Ovary (tissue), 9 donors: Measurements from ENCODE around the gene SAMD4A. TPM values are rescaled to one million over a fixed set of nuclear protein-coding genes. Genes with fewer than 3 reads are reported as not detected.

Source experiments
- DNase-seq, 5 donors: peaks; one replicate each; pipeline ENCODE4 v3.0.0-alpha.2; 2019 to 2020
- H3K27ac ChIP-seq, 2 donors: fragments of 200-600 bp; one replicate each; pipeline versions ENCODE4 v1.5.1 to v1.8.0; 2019 to 2022
- H3K27me3 ChIP-seq: fragments of 200-600 bp; one replicate; pipeline ENCODE4 v1.8.0; 2022
- H3K36me3 ChIP-seq: fragments of 200-600 bp; sonication (generic); one replicate; pipeline ENCODE4 v1.5.1; 2019
- H3K4me1 ChIP-seq: one replicate; pipeline ENCODE4 v1.8.1; 2013; ENCODE audit warnings: mild to moderate bottlenecking, moderate library complexity; ENCODE audit not compliant: insufficient read depth
- H3K4me3 ChIP-seq: fragments of 200-600 bp; sonication (generic); one replicate; pipeline ENCODE4 v1.5.1; 2017
- H3K9me3 ChIP-seq, 2 donors: fragments of 200-600 bp in 1 of 2; sonication (generic) in 1 of 2; one replicate each; pipeline versions ENCODE4 v1.5.1 to v1.8.1; 2013 to 2019; ENCODE audit warnings: mild to moderate bottlenecking in 1 of 2, moderate library complexity in 1 of 2
- CTCF ChIP-seq, 3 donors: fragments of 450-650 bp in 2 of 3; fragments of 200-600 bp in 1 of 3; IDR thresholded peaks; one replicate each; pipeline versions ENCODE4 v1.5.1 to v1.8.0; 2016 to 2022; ENCODE audit warnings: antibody characterized with exemption in 3 of 3, mild to moderate bottlenecking in 1 of 3
- EP300 ChIP-seq: sonication (generic); formaldehyde crosslinking; IDR thresholded peaks from one replicate; pipeline ENCODE4 v1.6.1; 2017; ENCODE audit warnings: antibody characterized with exemption
- POLR2A ChIP-seq: fragments of 450-650 bp; IDR thresholded peaks from one replicate; pipeline ENCODE4 v1.6.1; 2017; ENCODE audit warnings: antibody characterized with exemption, mild to moderate bottlenecking, moderate library complexity
- WGBS, 3 donors: extraction: QIAGEN DNeasy Blood & Tissue Kit in 1 of 3; methylation state at CpG; one replicate each; pipeline versions ENCODE4 v1.1.5 to v1.1.7; 2013 to 2017; 5-methylcytosine and 5-hydroxymethylcytosine counted together
- intact Hi-C, 4 donors: fragments of 100-400 bp; cut with DNase I; formaldehyde crosslinking; loops; one replicate each; pipeline versions ENCODE4 v1.11.0 to v1.15.1; 2022 to 2023
- polyA plus RNA-seq, 2 donors: library from polyadenylated mRNA; stranded (reverse); fragments of 200-250 nt in 1 of 2; fragments of 350-450 nt in 1 of 2; fragmentation: Illumina TruSeq in 1 of 2; extraction: RNeasy Lipid Tissue Mini Kit (QIAGEN cat#74804) in 1 of 2; gene quantifications; one replicate each; pipeline ENCODE4 v1.2.3, GENCODE V29; 2013 to 2014
- total RNA-seq, 7 donors: library from RNA; depleted of rRNA in 2 of 7; stranded (reverse); fragments of >200 nt in 2 of 7; fragmentation: NEBNext Ultra II Directional in 3 of 7; extraction: Animal tissue kit (Norgen Biotek cat#: 25700) in 3 of 7; gene quantifications; one replicate each; pipeline versions ENCODE4 v1.1.0 to v1.2.4, GENCODE V29; 2016 to 2023
- donor health status: DM: no; HTN: no; CAD: no; lungs with moderate emphysema.
- donor health status: DM: no; HTN: no; CAD: no.
- donor health status: Bipolar disorder and iron deficiency.
- donor health status: DM: yes; HTN: yes; CAD: no.
- donor health status: DM: no; HTN: no; CAD: no.
- donor health status: DM: yes; HTN: yes; CAD: no.

The SAMD4A gene
- total and polyA plus RNA-seq, 9 donors = 2.3 to 22.4 (median 7.3) TPM

GRCh38 chr14:54577977-54578376 lies 11.0 kb downstream of the SAMD4A start:
- Histone ChIP-seq H3K27me3 (no peaks in the 10 kb centered on the region), H3K36me3 (no peaks in the 10 kb centered on the region), H3K27ac (no peak overlapping the region), H3K4me3 (no peak overlapping the region), H3K4me1 (no peaks in the 10 kb centered on the region), H3K9me3 (no peaks in the 10 kb centered on the region)
- DNase-seq = no peak
- TF ChIP-seq EP300 (no peak), CTCF (IDR thresholded peaks at IDR 0.05) (no peak), POLR2A (no peak)
- 83 to 94% (median 88%) methylated on average over 3 of the region's 3 CpGs for WGBS, 3 donors
- intact Hi-C loops = loop anchor here in 1 of 4 donors (10.0 kb wide), 1 partner anchor 57 kb away; no protein-coding TSS in a partner anchor

GRCh38 chr14:54579621-54580020 lies 12.7 kb downstream of the SAMD4A start:
- no peak for DNase-seq
- intact Hi-C loops = loop anchor here in 1 of 4 donors (10.0 kb wide), 1 partner anchor 55 kb away; no protein-coding TSS in a partner anchor
- no peaks in the 10 kb centered on the region for H3K36me3 ChIP-seq
- WGBS, 3 donors = 3 to 16% (median 9%) methylated on average over 1 of the region's 1 CpG
- no peak overlapping the region for H3K27ac ChIP-seq
- H3K9me3 ChIP-seq = no peaks in the 10 kb centered on the region
- no peaks in the 10 kb centered on the region for H3K4me1 ChIP-seq
- no peak overlapping the region for H3K4me3 ChIP-seq
- no peaks in the 10 kb centered on the region for H3K27me3 ChIP-seq
- no peak for TF ChIP-seq CTCF (IDR thresholded peaks at IDR 0.05)
- no peak for TF ChIP-seq EP300
- no peak for TF ChIP-seq POLR2A

GRCh38 chr14:54580933-54581332 lies 14.0 kb downstream of the SAMD4A start:
- TF ChIP-seq CTCF (IDR thresholded peaks at IDR 0.05) (no peak), EP300 (no peak), POLR2A (no peak)
- H3K36me3 ChIP-seq = no peaks in the 10 kb centered on the region
- H3K4me1 ChIP-seq = no peaks in the 10 kb centered on the region
- intact Hi-C loops = no loop called here
- WGBS, 3 donors = 96 to 98% (median 97%) methylated on average over 3 of the region's 3 CpGs
- no peak for DNase-seq
- H3K27ac ChIP-seq = no peak overlapping the region
- no peaks in the 10 kb centered on the region for H3K27me3 ChIP-seq
- no peaks in the 10 kb centered on the region for H3K9me3 ChIP-seq
- H3K4me3 ChIP-seq = no peak overlapping the region

GRCh38 chr14:54582334-54582733 lies 15.4 kb downstream of the SAMD4A start:
- WGBS, 3 donors = 85 to 93% (median 90%) methylated on average over 7 of the region's 7 CpGs
- H3K4me1 ChIP-seq = no peaks in the 10 kb centered on the region

More at GRCh38 chr14:54582334-54582733, 15.4 kb downstream of the SAMD4A start:
- no peaks in the 10 kb centered on the region for H3K9me3 ChIP-seq
- no peaks in the 10 kb centered on the region for H3K36me3 ChIP-seq
- H3K4me3 ChIP-seq = no peak overlapping the region
- TF ChIP-seq POLR2A (no peak), EP300 (no peak), CTCF (IDR thresholded peaks at IDR 0.05) (no peak)
- DNase-seq = no peak
- intact Hi-C loops = no loop called here
- H3K27ac ChIP-seq = no peak overlapping the region
- no peaks in the 10 kb centered on the region for H3K27me3 ChIP-seq
